ENCODE measurements around the gene AFAP1.

The AFAP1 gene

DNA sequence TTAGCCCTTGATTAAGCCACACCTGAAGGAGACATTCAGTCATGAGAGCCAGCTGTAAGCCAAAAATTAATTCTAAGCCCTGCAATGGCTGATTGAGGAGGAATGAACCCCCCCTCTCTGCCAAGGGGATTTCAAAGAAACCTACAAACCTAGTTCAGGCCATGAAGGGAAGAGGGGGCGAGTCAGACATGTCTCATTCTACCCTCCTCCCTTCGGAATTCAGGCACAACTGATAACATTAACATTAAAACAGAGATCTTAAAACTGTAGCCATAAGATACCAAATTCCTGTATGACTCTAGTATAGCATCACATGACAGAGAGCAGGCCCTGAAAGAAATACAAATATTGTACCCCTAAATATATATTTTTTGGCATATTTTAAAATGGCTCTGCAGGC, 40.4 kb upstream of the AFAP1 start:
- Histone ChIP-seq H3K27me3 (ENCODE audit: control insufficient read depth in 2 of 2, insufficient read depth in 2 of 2, low read length in 2 of 2) (no peaks in the 10 kb centered on the region), H3K4me1 (ENCODE audit: control insufficient read depth in 2 of 2, insufficient read depth in 2 of 2, low read length in 2 of 2) (peaks cover 40 to 70% of the 10 kb centered on the region in 2 donors), H3K4me3 (ENCODE audit: low read length in 2 of 2) (no peak overlapping the region), H3K9ac (ENCODE audit: low read depth in 1 of 2, low read length in 2 of 2) (peak overlapping the region in 1 of 2 donors; percentile 6), H3K9me3 (ENCODE audit: control insufficient read depth in 2 of 2, low read length in 2 of 2) (no peaks in the 10 kb centered on the region), H3K36me3 (ENCODE audit: control insufficient read depth in 2 of 2, insufficient read depth in 2 of 2, low read length in 2 of 2) (no peaks in the 10 kb centered on the region), H3K27ac (ENCODE audit: low read depth in 2 of 2, low read length in 2 of 2) (peak overlapping the region; percentile 93 to 97)

DNA sequence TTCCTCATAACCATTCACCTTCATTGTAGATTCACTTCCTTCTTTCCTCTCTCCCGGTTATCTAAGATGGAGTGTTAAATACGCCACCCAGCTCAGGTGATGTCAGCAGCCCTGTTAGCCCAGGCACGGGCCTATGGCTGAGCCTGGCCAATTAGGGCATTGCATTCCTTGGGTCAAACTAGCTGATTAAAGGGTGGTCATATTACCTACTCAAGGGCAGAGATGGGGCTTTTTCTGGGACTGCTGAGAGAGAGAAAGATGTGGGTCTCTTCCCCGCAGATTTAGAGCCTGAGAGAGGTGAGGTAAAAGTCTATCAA, 39.9 kb upstream of the AFAP1 start:
- Histone ChIP-seq H3K4me1 (ENCODE audit: control insufficient read depth in 2 of 2, insufficient read depth in 2 of 2, low read length in 2 of 2) (peaks cover 40 to 68% of the 10 kb centered on the region in 2 donors), H3K27me3 (ENCODE audit: control insufficient read depth in 2 of 2, insufficient read depth in 2 of 2, low read length in 2 of 2) (no peaks in the 10 kb centered on the region), H3K9me3 (ENCODE audit: control insufficient read depth in 2 of 2, low read length in 2 of 2) (no peaks in the 10 kb centered on the region), H3K4me3 (ENCODE audit: low read length in 2 of 2) (no peak overlapping the region), H3K9ac (ENCODE audit: low read depth in 1 of 2, low read length in 2 of 2) (peak overlapping the region in 1 of 2 donors; percentile 70), H3K27ac (ENCODE audit: low read depth in 2 of 2, low read length in 2 of 2) (peak overlapping the region; percentile 93 to 97), H3K36me3 (ENCODE audit: control insufficient read depth in 2 of 2, insufficient read depth in 2 of 2, low read length in 2 of 2) (no peaks in the 10 kb centered on the region)

DNA sequence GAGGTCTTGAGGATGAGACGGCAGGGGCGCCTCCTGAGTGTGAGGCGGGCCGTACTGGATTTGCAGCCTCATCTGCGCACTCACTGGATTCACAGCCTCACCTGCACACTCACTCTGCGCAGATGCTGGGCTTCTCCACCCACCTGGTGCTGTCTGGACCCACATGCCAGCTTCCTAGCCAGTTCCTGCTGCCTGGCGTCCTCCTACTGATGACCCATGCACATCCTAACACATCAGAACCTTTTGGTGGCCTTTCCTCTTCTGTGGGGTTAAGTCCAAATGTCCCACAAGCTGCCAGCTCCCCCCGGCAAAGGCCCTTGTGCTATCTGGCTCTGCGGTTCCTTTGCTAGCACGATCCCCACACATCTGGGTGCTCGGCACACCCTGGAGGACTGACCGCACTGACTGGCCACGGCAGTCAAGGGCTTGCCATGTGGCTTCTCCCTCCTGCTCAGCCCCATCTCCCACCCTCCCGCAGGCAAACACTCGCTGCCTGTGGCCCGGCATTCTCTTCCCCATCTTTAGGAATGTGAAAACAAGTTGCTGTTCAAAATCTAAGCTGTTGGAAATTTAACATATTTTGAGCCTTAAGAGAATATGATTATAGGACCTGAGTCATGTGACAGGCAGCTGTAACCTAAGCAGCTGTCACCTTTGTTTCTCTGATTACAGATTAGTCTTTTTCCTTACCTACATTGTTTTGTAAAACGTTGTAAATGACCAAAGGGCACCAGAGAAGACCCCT, 39.4 kb upstream of the AFAP1 start:
- Histone ChIP-seq H3K27ac (ENCODE audit: low read depth in 2 of 2, low read length in 2 of 2) (peak overlapping the region; percentile 93 to 97), H3K36me3 (ENCODE audit: control insufficient read depth in 2 of 2, insufficient read depth in 2 of 2, low read length in 2 of 2) (no peaks in the 10 kb centered on the region), H3K4me3 (ENCODE audit: low read length in 2 of 2) (peak overlapping the region; percentile 25 to 54), H3K4me1 (ENCODE audit: control insufficient read depth in 2 of 2, insufficient read depth in 2 of 2, low read length in 2 of 2) (peaks cover 40 to 63% of the 10 kb centered on the region in 2 donors), H3K9ac (ENCODE audit: low read depth in 1 of 2, low read length in 2 of 2) (peak overlapping the region; percentile 63 to 70), H3K9me3 (ENCODE audit: control insufficient read depth in 2 of 2, low read length in 2 of 2) (no peaks in the 10 kb centered on the region), H3K27me3 (ENCODE audit: control insufficient read depth in 2 of 2, insufficient read depth in 2 of 2, low read length in 2 of 2) (no peaks in the 10 kb centered on the region)

DNA sequence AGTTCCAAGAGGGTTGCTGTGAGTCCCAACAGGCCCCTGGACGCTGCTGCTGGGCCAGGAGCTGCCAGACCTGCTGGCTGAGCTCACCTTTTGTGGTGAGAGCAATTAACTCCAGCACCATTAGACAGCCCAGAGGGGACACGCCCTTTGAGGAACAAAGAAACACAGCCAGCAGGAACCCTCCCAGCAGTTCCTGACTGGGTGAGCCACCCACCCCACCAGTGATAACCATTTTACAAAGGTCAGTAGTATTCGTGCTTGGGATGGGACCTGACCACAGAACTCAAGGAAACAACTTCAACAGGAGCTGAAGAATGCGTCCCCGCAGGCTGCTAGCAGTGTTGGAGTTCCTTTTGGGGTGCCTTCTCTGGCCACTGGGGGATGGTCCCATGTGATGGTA, 38.8 kb upstream of the AFAP1 start:
- Histone ChIP-seq H3K36me3 (ENCODE audit: control insufficient read depth in 2 of 2, insufficient read depth in 2 of 2, low read length in 2 of 2) (no peaks in the 10 kb centered on the region), H3K9me3 (ENCODE audit: control insufficient read depth in 2 of 2, low read length in 2 of 2) (no peaks in the 10 kb centered on the region), H3K4me3 (ENCODE audit: low read length in 2 of 2) (peak overlapping the region; percentile 25 to 54), H3K27me3 (ENCODE audit: control insufficient read depth in 2 of 2, insufficient read depth in 2 of 2, low read length in 2 of 2) (no peaks in the 10 kb centered on the region), H3K4me1 (ENCODE audit: control insufficient read depth in 2 of 2, insufficient read depth in 2 of 2, low read length in 2 of 2) (peaks cover 36 to 61% of the 10 kb centered on the region in 2 donors), H3K9ac (ENCODE audit: low read depth in 1 of 2, low read length in 2 of 2) (peak overlapping the region; percentile 63 to 70), H3K27ac (ENCODE audit: low read depth in 2 of 2, low read length in 2 of 2) (peak overlapping the region; percentile 93 to 97)

DNA sequence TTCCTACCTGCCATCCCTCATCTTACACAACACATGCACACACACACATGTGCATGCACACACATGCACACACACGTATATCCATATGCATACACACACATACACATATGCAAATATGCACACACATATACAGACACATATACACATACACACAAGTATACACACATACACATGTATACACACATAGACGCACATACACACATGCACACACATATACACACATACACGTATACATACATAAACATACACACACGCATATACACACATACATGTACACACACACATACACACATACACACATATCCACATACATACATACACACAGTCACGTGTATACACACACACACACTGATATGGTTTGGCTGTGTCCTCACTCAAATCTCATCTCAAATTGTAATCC, 37.0 kb upstream of the AFAP1 start:
- Histone ChIP-seq H3K9ac (ENCODE audit: low read depth in 1 of 2, low read length in 2 of 2) (no peak overlapping the region), H3K9me3 (ENCODE audit: control insufficient read depth in 2 of 2, low read length in 2 of 2) (no peaks in the 10 kb centered on the region), H3K27me3 (ENCODE audit: control insufficient read depth in 2 of 2, insufficient read depth in 2 of 2, low read length in 2 of 2) (no peaks in the 10 kb centered on the region), H3K4me1 (ENCODE audit: control insufficient read depth in 2 of 2, insufficient read depth in 2 of 2, low read length in 2 of 2) (peaks cover 37 to 64% of the 10 kb centered on the region in 2 donors), H3K4me3 (ENCODE audit: low read length in 2 of 2) (no peak overlapping the region), H3K27ac (ENCODE audit: low read depth in 2 of 2, low read length in 2 of 2) (peak overlapping the region; percentile 93 to 97), H3K36me3 (ENCODE audit: control insufficient read depth in 2 of 2, insufficient read depth in 2 of 2, low read length in 2 of 2) (no peaks in the 10 kb centered on the region)

DNA sequence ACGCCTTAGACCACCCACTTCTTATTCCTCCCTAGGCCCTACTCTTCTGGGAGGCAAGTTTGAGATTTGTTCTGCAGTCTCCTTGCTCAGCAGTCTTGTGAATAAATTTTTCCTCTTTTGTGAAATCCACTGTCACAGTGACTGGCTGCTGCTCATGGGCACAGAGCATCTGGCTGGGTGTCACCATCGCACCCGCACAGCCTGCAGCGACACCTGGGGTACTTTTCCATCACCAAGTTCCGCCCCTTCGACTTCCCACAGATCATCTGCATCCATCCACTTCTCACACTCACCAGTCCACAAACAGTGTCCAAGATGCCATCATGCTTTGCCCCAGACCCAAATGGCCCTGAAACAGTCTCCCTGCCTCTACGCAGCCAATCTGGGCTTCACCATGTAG, 36.4 kb upstream of the AFAP1 start:
- Histone ChIP-seq H3K27ac (ENCODE audit: low read depth in 2 of 2, low read length in 2 of 2) (no peak overlapping the region), H3K27me3 (ENCODE audit: control insufficient read depth in 2 of 2, insufficient read depth in 2 of 2, low read length in 2 of 2) (no peaks in the 10 kb centered on the region), H3K9me3 (ENCODE audit: control insufficient read depth in 2 of 2, low read length in 2 of 2) (no peaks in the 10 kb centered on the region), H3K4me3 (ENCODE audit: low read length in 2 of 2) (no peak overlapping the region), H3K4me1 (ENCODE audit: control insufficient read depth in 2 of 2, insufficient read depth in 2 of 2, low read length in 2 of 2) (peaks cover 38 to 64% of the 10 kb centered on the region in 2 donors), H3K36me3 (ENCODE audit: control insufficient read depth in 2 of 2, insufficient read depth in 2 of 2, low read length in 2 of 2) (no peaks in the 10 kb centered on the region), H3K9ac (ENCODE audit: low read depth in 1 of 2, low read length in 2 of 2) (no peak overlapping the region)

DNA sequence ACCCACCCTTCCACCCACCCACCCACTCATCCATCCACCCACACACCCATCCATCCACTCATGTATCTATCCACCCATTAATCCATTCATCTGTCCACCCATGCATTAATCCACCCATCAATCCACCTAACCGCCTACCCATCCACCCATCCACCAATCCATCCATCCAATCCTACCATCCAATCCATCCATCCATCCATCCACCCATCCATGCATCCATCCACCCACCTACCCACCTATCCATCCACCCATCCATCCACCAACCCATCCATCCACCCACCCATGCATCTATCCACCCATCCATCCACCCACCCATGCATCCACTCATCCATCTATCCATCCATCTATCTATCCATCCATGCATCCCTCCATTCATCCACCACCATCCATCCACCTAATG, 34.8 kb upstream of the AFAP1 start:
- Histone ChIP-seq H3K4me1 (ENCODE audit: control insufficient read depth in 2 of 2, insufficient read depth in 2 of 2, low read length in 2 of 2) (peaks cover 45 to 72% of the 10 kb centered on the region in 2 donors), H3K9ac (ENCODE audit: low read depth in 1 of 2, low read length in 2 of 2) (no peak overlapping the region), H3K27ac (ENCODE audit: low read depth in 2 of 2, low read length in 2 of 2) (no peak overlapping the region), H3K36me3 (ENCODE audit: control insufficient read depth in 2 of 2, insufficient read depth in 2 of 2, low read length in 2 of 2) (no peaks in the 10 kb centered on the region), H3K9me3 (ENCODE audit: control insufficient read depth in 2 of 2, low read length in 2 of 2) (no peaks in the 10 kb centered on the region), H3K4me3 (ENCODE audit: low read length in 2 of 2) (no peak overlapping the region), H3K27me3 (ENCODE audit: control insufficient read depth in 2 of 2, insufficient read depth in 2 of 2, low read length in 2 of 2) (no peaks in the 10 kb centered on the region)

DNA sequence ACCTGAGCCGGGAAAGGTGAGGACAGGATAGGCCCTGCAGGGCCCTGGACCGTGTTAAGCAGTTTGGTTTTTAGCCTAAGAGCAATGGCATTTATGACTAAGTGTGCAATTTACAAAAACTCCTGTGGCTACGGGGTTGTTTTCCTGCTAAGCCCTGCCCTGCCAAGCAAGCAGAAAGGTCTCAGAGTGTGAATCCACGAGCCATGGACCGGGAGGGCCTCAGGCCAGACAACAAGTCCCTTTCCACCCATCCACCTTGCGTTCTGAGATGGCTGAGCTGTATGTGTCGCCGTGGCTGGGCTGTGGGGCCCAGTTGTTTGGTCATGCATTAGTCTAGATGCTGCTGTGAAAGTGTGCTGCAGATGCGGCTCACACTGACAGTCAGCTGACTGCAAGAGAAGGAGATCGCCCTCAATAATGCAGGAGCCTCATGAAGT, 33.9 kb upstream of the AFAP1 start:
- Histone ChIP-seq H3K36me3 (ENCODE audit: control insufficient read depth in 2 of 2, insufficient read depth in 2 of 2, low read length in 2 of 2) (no peaks in the 10 kb centered on the region), H3K27ac (ENCODE audit: low read depth in 2 of 2, low read length in 2 of 2) (peak overlapping the region; percentile 94 to 98), H3K27me3 (ENCODE audit: control insufficient read depth in 2 of 2, insufficient read depth in 2 of 2, low read length in 2 of 2) (no peaks in the 10 kb centered on the region), H3K9ac (ENCODE audit: low read depth in 1 of 2, low read length in 2 of 2) (peak overlapping the region in 1 of 2 donors; percentile 13), H3K4me1 (ENCODE audit: control insufficient read depth in 2 of 2, insufficient read depth in 2 of 2, low read length in 2 of 2) (peaks cover 45 to 67% of the 10 kb centered on the region in 2 donors), H3K9me3 (ENCODE audit: control insufficient read depth in 2 of 2, low read length in 2 of 2) (no peaks in the 10 kb centered on the region), H3K4me3 (ENCODE audit: low read length in 2 of 2) (no peak overlapping the region)

DNA sequence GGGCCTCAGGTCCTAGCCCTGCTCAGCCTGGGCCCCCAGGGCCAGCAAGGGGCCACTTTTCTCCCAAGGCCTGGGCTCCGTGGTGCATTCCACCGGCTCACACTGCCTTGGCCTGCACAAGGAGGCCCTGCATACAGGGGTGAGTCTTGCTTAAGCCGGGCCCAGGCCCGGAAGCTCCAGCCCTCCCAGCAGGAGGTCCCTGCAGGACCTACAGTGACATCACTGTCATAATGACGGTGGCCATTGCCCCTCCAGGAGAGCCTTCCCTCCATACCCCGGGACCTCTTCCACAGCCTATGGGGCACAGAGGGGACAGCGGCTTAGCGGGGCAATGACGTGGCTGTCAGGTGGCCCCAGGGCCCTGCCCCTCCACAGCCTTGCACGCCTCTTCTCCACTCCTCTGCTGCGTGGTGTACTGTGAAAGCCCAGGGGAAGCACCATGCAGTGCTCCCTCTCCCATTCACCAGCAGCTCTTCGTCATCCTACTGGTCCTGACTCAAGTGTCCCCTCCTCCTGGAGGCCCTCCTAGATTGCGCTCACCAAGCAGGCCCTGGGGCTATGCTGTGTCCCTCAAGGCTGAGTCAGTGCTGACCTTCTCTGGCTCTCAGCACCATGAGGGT, 32.3 kb upstream of the AFAP1 start:
- H3K36me3 ChIP-seq (ENCODE audit: control insufficient read depth in 2 of 2, insufficient read depth in 2 of 2, low read length in 2 of 2): no peaks in the 10 kb centered on the region
- H3K4me1 ChIP-seq (ENCODE audit: control insufficient read depth in 2 of 2, insufficient read depth in 2 of 2, low read length in 2 of 2): peaks cover 49 to 63% of the 10 kb centered on the region in 2 donors
- H3K9ac ChIP-seq (ENCODE audit: low read depth in 1 of 2, low read length in 2 of 2): peak overlapping the region; percentile 85 to 90
- H3K9me3 ChIP-seq (ENCODE audit: control insufficient read depth in 2 of 2, low read length in 2 of 2): no peaks in the 10 kb centered on the region
- H3K27ac ChIP-seq (ENCODE audit: low read depth in 2 of 2, low read length in 2 of 2): peak overlapping the region; percentile 94 to 98
- H3K4me3 ChIP-seq (ENCODE audit: low read length in 2 of 2): peak overlapping the region; percentile 61 to 74
- no peaks in the 10 kb centered on the region for H3K27me3 ChIP-seq (ENCODE audit: control insufficient read depth in 2 of 2, insufficient read depth in 2 of 2, low read length in 2 of 2)

DNA sequence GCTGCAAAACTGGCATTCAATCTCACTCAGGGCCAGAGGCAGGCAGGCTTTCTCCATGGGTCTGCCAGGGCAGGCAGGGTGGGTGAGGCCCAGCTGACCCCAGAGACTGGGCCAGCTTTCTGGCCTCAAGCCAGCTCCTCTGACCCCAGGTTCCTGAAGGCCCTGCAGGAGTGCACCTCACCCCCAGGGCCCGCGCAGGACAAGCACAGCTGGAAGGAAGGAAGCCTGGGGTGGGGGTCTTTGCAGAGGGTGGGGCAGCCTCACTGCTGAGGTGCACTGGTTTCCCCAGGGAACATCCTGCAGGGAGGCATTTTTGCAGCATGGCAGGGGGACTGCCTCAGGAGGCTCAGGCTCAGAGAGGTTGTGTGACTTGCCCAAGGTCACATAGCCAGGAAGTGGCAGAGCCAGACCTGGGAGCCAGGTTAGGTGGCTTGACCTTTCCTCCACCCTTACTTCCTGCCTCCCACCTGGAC, 31.5 kb upstream of the AFAP1 start:
- H3K4me1 ChIP-seq (ENCODE audit: control insufficient read depth in 2 of 2, insufficient read depth in 2 of 2, low read length in 2 of 2): peaks cover 49 to 57% of the 10 kb centered on the region in 2 donors
- H3K27ac ChIP-seq (ENCODE audit: low read depth in 2 of 2, low read length in 2 of 2): peak overlapping the region; percentile 94 to 98
- H3K4me3 ChIP-seq (ENCODE audit: low read length in 2 of 2): peak overlapping the region; percentile 70 to 74
- peak overlapping the region; percentile 85 to 90 for H3K9ac ChIP-seq (ENCODE audit: low read depth in 1 of 2, low read length in 2 of 2)
- no peaks in the 10 kb centered on the region for H3K27me3 ChIP-seq (ENCODE audit: control insufficient read depth in 2 of 2, insufficient read depth in 2 of 2, low read length in 2 of 2)
- no peaks in the 10 kb centered on the region for H3K36me3 ChIP-seq (ENCODE audit: control insufficient read depth in 2 of 2, insufficient read depth in 2 of 2, low read length in 2 of 2)
- no peaks in the 10 kb centered on the region for H3K9me3 ChIP-seq (ENCODE audit: control insufficient read depth in 2 of 2, low read length in 2 of 2)

Data from mucosa of rectum (tissue), 2 donors.